IPS-20b (cell line): Measurements from ENCODE around the gene CD48.
A peak's percentile ranks its signal among the peaks of the same experiment; 100 is the strongest.

Experiments used
- H3K27ac ChIP-seq: one replicate; pipeline ENCODE4 v1.5.1; 2013; ENCODE audit warnings: low read length
- H3K27me3 ChIP-seq: 2 replicates; pipeline ENCODE4 v1.6.1; 2013; ENCODE audit warnings: mild to moderate bottlenecking, low read length, inconsistent platforms; ENCODE audit not compliant: insufficient read depth
- H3K36me3 ChIP-seq: 2 replicates; pipeline ENCODE4 v1.6.1; 2013; ENCODE audit warnings: low read depth, mild to moderate bottlenecking, inconsistent platforms, low read length, moderate library complexity; ENCODE audit not compliant: insufficient read depth
- H3K4me1 ChIP-seq: 2 replicates; pipeline ENCODE4 v1.6.1; 2013; ENCODE audit warnings: mild to moderate bottlenecking, control low read depth, inconsistent platforms, low read length, moderate library complexity; ENCODE audit not compliant: insufficient read depth
- H3K4me3 ChIP-seq: 2 replicates; pipeline ENCODE4 v1.5.1; 2013; ENCODE audit warnings: mild to moderate bottlenecking, low read length, inconsistent platforms
- H3K9ac ChIP-seq: 2 replicates; pipeline ENCODE4 v1.6.1; 2013; ENCODE audit warnings: low read depth, mild to moderate bottlenecking, inconsistent platforms, low read length, moderate library complexity
- H3K9me3 ChIP-seq: 2 replicates; pipeline ENCODE4 v1.6.1; 2013; ENCODE audit warnings: mild to moderate bottlenecking, low read depth, low read length, inconsistent platforms; ENCODE audit not compliant: insufficient read depth

Gene CD48

GRCh38 chr1:160671603-160672517 lies 39.8 kb downstream of the CD48 start:
- Histone ChIP-seq H3K9ac (peak overlapping the region; percentile 62; the same call in 1 of the 2 replicates), H3K27ac (peak overlapping the region; percentile 79), H3K36me3 (no peaks in the 10 kb centered on the region), H3K4me3 (peak overlapping the region; percentile 45), H3K9me3 (peaks cover 9% of the 10 kb centered on the region), H3K27me3 (no peaks in the 10 kb centered on the region), H3K4me1 (peaks cover 41% of the 10 kb centered on the region)

GRCh38 chr1:160670701-160671100 lies 40.9 kb downstream of the CD48 start:
- Histone ChIP-seq H3K27me3 (no peaks in the 10 kb centered on the region), H3K36me3 (no peaks in the 10 kb centered on the region), H3K9ac (no peak overlapping the region; the same call in 1 of the 2 replicates), H3K9me3 (peaks cover 9% of the 10 kb centered on the region), H3K4me1 (peaks cover 41% of the 10 kb centered on the region), H3K4me3 (no peak overlapping the region), H3K27ac (peak overlapping the region; percentile 5)

- H3K27me3 ChIP-seq: no peaks in the 10 kb centered on the region
- peaks cover 38% of the 10 kb centered on the region for H3K4me1 ChIP-seq
- no peak overlapping the region for H3K9ac ChIP-seq
- no peaks in the 10 kb centered on the region for H3K36me3 ChIP-seq
- H3K4me3 ChIP-seq: no peak overlapping the region
- H3K27ac ChIP-seq: no peak overlapping the region
- H3K9me3 ChIP-seq: peaks cover 9% of the 10 kb centered on the region
Observed at GRCh38 chr1:160669802-160670201, 41.8 kb downstream of the CD48 start.

- Histone ChIP-seq H3K4me1 (peaks cover 33% of the 10 kb centered on the region), H3K4me3 (no peak overlapping the region), H3K27ac (no peak overlapping the region), H3K9ac (no peak overlapping the region), H3K36me3 (no peaks in the 10 kb centered on the region), H3K27me3 (no peaks in the 10 kb centered on the region), H3K9me3 (peaks cover 9% of the 10 kb centered on the region)
Observed at GRCh38 chr1:160669276-160669675, 42.3 kb downstream of the CD48 start.

- Histone ChIP-seq H3K36me3 (no peaks in the 10 kb centered on the region), H3K4me1 (peaks cover 20% of the 10 kb centered on the region), H3K4me3 (no peak overlapping the region), H3K27me3 (no peaks in the 10 kb centered on the region), H3K27ac (no peak overlapping the region), H3K9me3 (peaks cover 9% of the 10 kb centered on the region), H3K9ac (no peak overlapping the region)
Observed at GRCh38 chr1:160667896-160668295, 43.7 kb downstream of the CD48 start.

GRCh38 chr1:160666079-160666442 lies 45.6 kb downstream of the CD48 start:
- H3K27ac ChIP-seq: no peak overlapping the region
- H3K4me3 ChIP-seq: no peak overlapping the region
- H3K27me3 ChIP-seq: no peaks in the 10 kb centered on the region
- peaks cover 9% of the 10 kb centered on the region for H3K9me3 ChIP-seq
- H3K9ac ChIP-seq: no peak overlapping the region
- peaks cover 2% of the 10 kb centered on the region for H3K4me1 ChIP-seq
- H3K36me3 ChIP-seq: no peaks in the 10 kb centered on the region

- Histone ChIP-seq H3K4me1 (no peaks in the 10 kb centered on the region), H3K9ac (no peak overlapping the region), H3K27me3 (no peaks in the 10 kb centered on the region), H3K9me3 (peaks cover 9% of the 10 kb centered on the region), H3K27ac (no peak overlapping the region), H3K36me3 (no peaks in the 10 kb centered on the region), H3K4me3 (no peak overlapping the region)
Observed at GRCh38 chr1:160665330-160666078, 46.1 kb downstream of the CD48 start.

GRCh38 chr1:160664573-160665051 lies 47.0 kb downstream of the CD48 start:
- Histone ChIP-seq H3K36me3 (no peaks in the 10 kb centered on the region), H3K9ac (no peak overlapping the region), H3K4me1 (no peaks in the 10 kb centered on the region), H3K27ac (no peak overlapping the region), H3K4me3 (no peak overlapping the region), H3K27me3 (no peaks in the 10 kb centered on the region), H3K9me3 (peaks cover 9% of the 10 kb centered on the region)

GRCh38 chr1:160662910-160663309 lies 48.7 kb downstream of the CD48 start:
- Histone ChIP-seq H3K27me3 (no peaks in the 10 kb centered on the region), H3K36me3 (no peaks in the 10 kb centered on the region), H3K9me3 (no peaks in the 10 kb centered on the region), H3K4me3 (no peak overlapping the region), H3K9ac (no peak overlapping the region), H3K4me1 (no peaks in the 10 kb centered on the region), H3K27ac (no peak overlapping the region)

GRCh38 chr1:160659566-160659965 lies 52.1 kb downstream of the CD48 start:
- no peaks in the 10 kb centered on the region for H3K9me3 ChIP-seq
- no peaks in the 10 kb centered on the region for H3K4me1 ChIP-seq
- H3K9ac ChIP-seq: no peak overlapping the region
- no peak overlapping the region for H3K27ac ChIP-seq
- H3K27me3 ChIP-seq: no peaks in the 10 kb centered on the region
- H3K36me3 ChIP-seq: no peaks in the 10 kb centered on the region
- H3K4me3 ChIP-seq: no peak overlapping the region

GRCh38 chr1:160658814-160659193 lies 52.8 kb downstream of the CD48 start:
- Histone ChIP-seq H3K27ac (no peak overlapping the region), H3K27me3 (no peaks in the 10 kb centered on the region), H3K9ac (no peak overlapping the region), H3K36me3 (no peaks in the 10 kb centered on the region), H3K4me1 (no peaks in the 10 kb centered on the region), H3K4me3 (no peak overlapping the region), H3K9me3 (no peaks in the 10 kb centered on the region)
